ENCODE results near the gene SIX1.

Gene SIX1

DNA sequence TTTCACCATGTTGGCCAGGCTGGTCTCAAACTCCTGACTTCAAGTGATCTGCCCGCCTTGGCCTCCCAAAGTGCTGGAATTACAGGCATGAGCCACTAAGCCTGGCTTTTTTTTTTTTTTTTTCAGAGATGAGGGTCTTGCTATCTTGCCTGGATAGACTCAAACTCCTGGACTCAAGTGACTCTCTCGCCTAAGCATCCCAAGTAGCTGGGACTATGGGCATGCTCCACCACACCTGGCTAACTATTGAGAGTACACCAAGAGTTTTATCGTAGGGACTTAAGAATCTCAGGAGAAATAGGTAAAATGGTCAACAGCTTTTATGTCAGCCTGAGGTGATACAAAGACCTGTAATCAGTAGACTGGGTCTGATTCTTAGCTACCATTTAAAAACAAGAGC, 31.2 kb upstream of the SIX1 start:
- TF ChIP-seq ZNF384 (IDR thresholded peaks at IDR 0.05) (no peak), L3MBTL2 (conservative IDR thresholded peaks at IDR 0.05) (no peak), FOXK2 (IDR thresholded peaks at IDR 0.05) (no peak), BHLHE40 (IDR thresholded peaks at IDR 0.05; ENCODE audit: borderline replicate concordance) (no peak), ELF4 (IDR thresholded peaks at IDR 0.05) (no peak), FOXM1 (IDR thresholded peaks at IDR 0.05; ENCODE audit: borderline replicate concordance) (no peak), HDGF (IDR thresholded peaks at IDR 0.05; ENCODE audit: borderline replicate concordance) (no peak), FOXA1 (IDR thresholded peaks at IDR 0.05) (no peak), SP1 (IDR thresholded peaks at IDR 0.05) (no peak), CTBP1 (IDR thresholded peaks at IDR 0.05; ENCODE audit: borderline replicate concordance) (no peak), TARDBP (IDR thresholded peaks at IDR 0.05) (no peak), ARNT (IDR thresholded peaks at IDR 0.05) (no peak), LEF1 (IDR thresholded peaks at IDR 0.05; ENCODE audit: borderline replicate concordance) (no peak), NFRKB (IDR thresholded peaks at IDR 0.05) (no peak), SUZ12 (IDR thresholded peaks at IDR 0.05) (no peak)
- TF ChIP-seq, protein P1, sequence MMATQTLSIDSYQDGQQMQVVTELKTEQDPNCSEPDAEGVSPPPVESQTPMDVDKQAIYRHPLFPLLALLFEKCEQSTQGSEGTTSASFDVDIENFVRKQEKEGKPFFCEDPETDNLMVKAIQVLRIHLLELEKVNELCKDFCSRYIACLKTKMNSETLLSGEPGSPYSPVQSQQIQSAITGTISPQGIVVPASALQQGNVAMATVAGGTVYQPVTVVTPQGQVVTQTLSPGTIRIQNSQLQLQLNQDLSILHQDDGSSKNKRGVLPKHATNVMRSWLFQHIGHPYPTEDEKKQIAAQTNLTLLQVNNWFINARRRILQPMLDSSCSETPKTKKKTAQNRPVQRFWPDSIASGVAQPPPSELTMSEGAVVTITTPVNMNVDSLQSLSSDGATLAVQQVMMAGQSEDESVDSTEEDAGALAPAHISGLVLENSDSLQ (IDR thresholded peaks at IDR 0.05): no peak
- POLR2A ChIA-PET: no interaction called here
- CTCF ChIA-PET: no interaction called here
- no peak for DNase-seq (ENCODE audit: extremely low spot score)

DNA sequence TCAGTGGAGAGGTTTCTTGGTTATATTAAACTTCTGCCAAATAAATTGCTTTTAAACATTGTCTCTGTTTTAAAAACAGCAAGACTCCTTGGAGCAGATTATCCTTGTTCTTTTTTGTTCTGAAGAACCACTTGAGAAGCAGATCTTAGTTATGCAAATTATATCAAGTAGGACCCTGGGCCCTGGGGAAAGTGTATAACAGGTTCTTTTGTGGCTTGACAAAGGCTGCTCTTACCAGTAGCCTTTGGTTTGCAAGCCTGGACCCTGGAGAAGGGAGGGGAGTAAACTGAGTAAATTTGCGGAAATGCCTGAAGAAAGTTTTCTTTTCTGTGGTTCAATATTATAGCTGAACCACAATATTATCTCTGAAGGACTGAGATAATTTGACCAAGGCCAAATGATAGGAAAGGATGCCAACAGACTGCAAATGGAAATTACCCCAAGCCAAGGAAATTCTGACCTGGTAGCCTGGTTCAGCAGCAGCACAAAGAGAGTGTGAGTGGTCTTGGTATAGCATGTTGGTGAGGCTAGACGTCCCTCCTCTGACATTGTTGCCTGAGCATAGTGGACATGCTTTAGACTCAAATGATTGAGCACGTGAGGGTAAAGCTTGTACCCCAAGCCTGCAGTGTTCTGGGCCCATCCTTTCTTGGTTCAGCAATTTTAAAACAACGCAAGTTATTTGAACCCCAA, 30.4 kb upstream of the SIX1 start:
- no peak for TF ChIP-seq CTBP1 (IDR thresholded peaks at IDR 0.05; ENCODE audit: borderline replicate concordance)
- TF ChIP-seq LEF1 (IDR thresholded peaks at IDR 0.05; ENCODE audit: borderline replicate concordance): no peak
- TF ChIP-seq ELF4 (IDR thresholded peaks at IDR 0.05): no peak
- no peak for TF ChIP-seq FOXK2 (IDR thresholded peaks at IDR 0.05)
- TF ChIP-seq ZNF384 (IDR thresholded peaks at IDR 0.05): no peak
- no peak for TF ChIP-seq TARDBP (IDR thresholded peaks at IDR 0.05)
- no peak for TF ChIP-seq FOXM1 (IDR thresholded peaks at IDR 0.05; ENCODE audit: borderline replicate concordance)
- no peak for TF ChIP-seq HDGF (IDR thresholded peaks at IDR 0.05; ENCODE audit: borderline replicate concordance)
- no peak for TF ChIP-seq SUZ12 (IDR thresholded peaks at IDR 0.05)
- no peak for TF ChIP-seq SP1 (IDR thresholded peaks at IDR 0.05)
- TF ChIP-seq BHLHE40 (IDR thresholded peaks at IDR 0.05; ENCODE audit: borderline replicate concordance): no peak
- TF ChIP-seq FOXA1 (IDR thresholded peaks at IDR 0.05): no peak
- CTCF ChIA-PET: no interaction called here
- no peak for DNase-seq (ENCODE audit: extremely low spot score)
- POLR2A ChIA-PET: no interaction called here

DNA sequence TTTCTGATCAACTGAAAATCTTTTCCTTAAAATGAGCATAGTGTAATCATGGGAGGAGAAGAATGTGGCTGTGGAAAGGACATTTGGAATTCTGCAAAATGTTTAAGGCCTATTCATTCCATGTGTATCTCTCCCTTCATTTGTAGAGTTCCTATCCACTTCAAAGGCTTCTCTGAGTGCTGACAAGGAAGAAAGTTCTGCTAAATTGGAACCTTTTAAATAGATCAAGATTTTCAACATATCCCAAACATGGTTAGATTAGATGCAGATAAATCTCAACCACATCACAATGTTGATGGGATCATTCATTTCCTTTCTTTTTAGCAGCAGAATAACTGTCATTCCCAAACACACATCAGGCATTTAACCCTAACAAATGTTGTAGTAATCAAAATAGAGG, 28.4 kb upstream of the SIX1 start:
- CTCF ChIA-PET: no interaction called here
- TF ChIP-seq SUZ12 (IDR thresholded peaks at IDR 0.05): no peak
- TF ChIP-seq HDGF (IDR thresholded peaks at IDR 0.05; ENCODE audit: borderline replicate concordance): no peak
- no peak for TF ChIP-seq ELF4 (IDR thresholded peaks at IDR 0.05)
- TF ChIP-seq ARNT (IDR thresholded peaks at IDR 0.05): no peak
- no peak for TF ChIP-seq SP1 (IDR thresholded peaks at IDR 0.05)
- TF ChIP-seq FOXA1 (IDR thresholded peaks at IDR 0.05): no peak
- TF ChIP-seq FOXK2 (IDR thresholded peaks at IDR 0.05): no peak
- TF ChIP-seq TARDBP (IDR thresholded peaks at IDR 0.05): no peak
- TF ChIP-seq NFRKB (IDR thresholded peaks at IDR 0.05): no peak
- TF ChIP-seq LEF1 (IDR thresholded peaks at IDR 0.05; ENCODE audit: borderline replicate concordance): no peak
- no peak for DNase-seq (ENCODE audit: extremely low spot score)
- POLR2A ChIA-PET: no interaction called here

DNA sequence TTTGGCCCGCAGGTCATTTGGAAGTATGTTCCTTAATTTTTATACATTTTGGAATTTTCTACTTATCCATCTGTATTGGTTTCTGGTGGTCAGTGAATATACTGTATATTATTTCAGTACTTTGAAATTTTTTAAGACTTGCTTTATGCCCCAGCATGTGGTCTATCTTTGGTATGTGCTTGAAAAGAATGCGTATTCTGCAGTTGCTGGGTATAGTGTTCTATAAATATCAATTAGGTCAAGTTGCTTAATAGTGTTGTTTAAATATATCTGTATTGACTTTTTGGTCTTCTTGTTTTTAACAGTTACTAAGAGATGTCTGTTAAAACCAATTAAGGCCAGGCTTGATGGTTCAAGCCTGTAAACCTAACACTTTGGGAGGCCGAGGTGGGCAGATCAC, 21.7 kb upstream of the SIX1 start:
- POLR2A ChIA-PET: no interaction called here
- TF ChIP-seq FOXM1 (IDR thresholded peaks at IDR 0.05; ENCODE audit: borderline replicate concordance): no peak
- no peak for TF ChIP-seq NFRKB (IDR thresholded peaks at IDR 0.05)
- no peak for TF ChIP-seq ARNT (IDR thresholded peaks at IDR 0.05)
- no peak for TF ChIP-seq CTBP1 (IDR thresholded peaks at IDR 0.05; ENCODE audit: borderline replicate concordance)
- no peak for TF ChIP-seq LEF1 (IDR thresholded peaks at IDR 0.05; ENCODE audit: borderline replicate concordance)
- TF ChIP-seq, protein P1 (IDR thresholded peaks at IDR 0.05): no peak
- no peak for TF ChIP-seq TARDBP (IDR thresholded peaks at IDR 0.05)
- no peak for TF ChIP-seq HDGF (IDR thresholded peaks at IDR 0.05; ENCODE audit: borderline replicate concordance)
- TF ChIP-seq ELF4 (IDR thresholded peaks at IDR 0.05): no peak
- no peak for TF ChIP-seq FOXA1 (IDR thresholded peaks at IDR 0.05)
- TF ChIP-seq L3MBTL2 (conservative IDR thresholded peaks at IDR 0.05): no peak
- no peak for TF ChIP-seq FOXK2 (IDR thresholded peaks at IDR 0.05)
- TF ChIP-seq SUZ12 (IDR thresholded peaks at IDR 0.05): no peak
- TF ChIP-seq SP1 (IDR thresholded peaks at IDR 0.05): no peak
- TF ChIP-seq ZNF384 (IDR thresholded peaks at IDR 0.05): no peak
- TF ChIP-seq BHLHE40 (IDR thresholded peaks at IDR 0.05; ENCODE audit: borderline replicate concordance): no peak
- DNase-seq (ENCODE audit: extremely low spot score): no peak
- CTCF ChIA-PET: no interaction called here

DNA sequence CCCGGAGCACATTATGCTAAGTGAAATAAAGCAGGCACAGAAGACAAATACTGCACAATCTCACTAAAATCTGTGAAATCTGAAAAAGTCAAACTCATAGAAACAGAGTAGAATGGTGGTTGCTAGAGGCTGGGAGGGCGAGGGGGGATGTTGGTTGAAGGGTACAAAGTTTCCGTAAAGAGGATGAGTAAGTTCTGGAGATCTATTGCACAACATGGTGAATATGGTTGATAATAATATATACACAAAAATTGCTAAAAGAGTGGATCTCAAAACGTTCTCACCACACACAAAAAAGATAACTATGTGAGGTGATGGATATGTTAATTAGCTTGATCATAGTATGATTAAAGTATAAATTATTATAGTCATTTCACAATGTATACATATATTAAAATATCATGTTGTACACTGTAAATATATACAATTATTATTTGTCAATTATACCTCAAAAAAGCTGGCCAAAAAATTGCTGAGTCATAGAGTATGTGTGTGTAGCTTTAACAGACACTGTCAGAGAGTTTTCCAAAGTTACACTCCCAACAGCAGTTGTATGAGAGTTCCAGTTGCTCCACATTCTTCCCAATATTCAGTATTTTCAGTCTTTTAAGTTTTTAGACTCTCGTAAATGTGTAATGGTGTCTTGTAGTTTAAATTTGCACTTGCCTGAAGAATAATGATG, 19.3 kb upstream of the SIX1 start:
- no peak for DNase-seq (ENCODE audit: extremely low spot score)
- TF ChIP-seq ARNT (IDR thresholded peaks at IDR 0.05) (no peak), BHLHE40 (IDR thresholded peaks at IDR 0.05; ENCODE audit: borderline replicate concordance) (no peak), LEF1 (IDR thresholded peaks at IDR 0.05; ENCODE audit: borderline replicate concordance) (no peak), L3MBTL2 (conservative IDR thresholded peaks at IDR 0.05) (no peak), SP1 (IDR thresholded peaks at IDR 0.05) (no peak)
- ChIA-PET POLR2A (no interaction called here), CTCF (no interaction called here)

DNA sequence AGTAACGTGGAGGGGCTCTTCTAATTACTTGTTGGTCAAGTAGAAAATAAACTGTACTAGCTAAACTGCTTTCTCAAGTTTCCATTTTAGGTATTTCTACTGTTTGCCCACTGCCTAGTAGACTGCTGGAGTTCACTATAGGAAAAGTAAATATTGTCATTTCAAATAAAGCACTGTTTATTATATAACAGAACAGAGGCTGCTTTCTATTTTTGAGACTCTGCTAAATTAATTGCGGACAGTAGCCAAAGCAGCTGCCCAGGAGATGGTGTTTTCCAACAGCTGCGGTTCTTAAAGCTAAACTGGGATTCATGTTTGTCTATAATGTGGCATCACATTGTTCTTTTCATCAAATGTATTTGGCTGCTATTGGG, 15.9 kb upstream of the SIX1 start:
- TF ChIP-seq FOXK2 (IDR thresholded peaks at IDR 0.05) (no peak), FOXA1 (IDR thresholded peaks at IDR 0.05) (no peak), SUZ12 (IDR thresholded peaks at IDR 0.05) (no peak), ARNT (IDR thresholded peaks at IDR 0.05) (no peak)
- POLR2A ChIA-PET: interaction anchor here (1.7 to 2.4 kb wide), 2 partner anchors 9 to 15 kb away, joined by 5 to 7 read pairs; no protein-coding TSS in a partner anchor
- CTCF ChIA-PET: no interaction called here
- DNase-seq (ENCODE audit: extremely low spot score): no peak
